Measurements from ENCODE around the gene GAMT.

GAMT gene

DNA sequence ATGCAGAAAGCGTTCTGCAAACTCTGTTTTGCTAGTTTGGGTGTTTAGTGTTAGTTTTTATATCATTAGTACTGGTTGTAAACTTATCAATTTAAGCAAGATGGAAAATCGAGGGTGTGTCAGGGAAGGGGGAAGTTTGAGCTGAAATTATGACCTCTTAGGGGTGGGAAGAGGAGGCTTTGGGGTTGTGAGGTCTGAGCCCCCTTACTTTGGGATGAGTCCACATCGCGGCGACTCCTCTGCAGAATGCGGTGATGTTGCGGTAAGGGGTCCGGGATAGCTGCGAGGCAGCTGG lies 18.4 kb downstream of the GAMT start:
- no peak for DNase-seq (ENCODE audit: low read depth)
- H3K4me3 ChIP-seq (ENCODE audit: low read depth, low read length) = no peak overlapping the region
- TF ChIP-seq, protein P1, sequence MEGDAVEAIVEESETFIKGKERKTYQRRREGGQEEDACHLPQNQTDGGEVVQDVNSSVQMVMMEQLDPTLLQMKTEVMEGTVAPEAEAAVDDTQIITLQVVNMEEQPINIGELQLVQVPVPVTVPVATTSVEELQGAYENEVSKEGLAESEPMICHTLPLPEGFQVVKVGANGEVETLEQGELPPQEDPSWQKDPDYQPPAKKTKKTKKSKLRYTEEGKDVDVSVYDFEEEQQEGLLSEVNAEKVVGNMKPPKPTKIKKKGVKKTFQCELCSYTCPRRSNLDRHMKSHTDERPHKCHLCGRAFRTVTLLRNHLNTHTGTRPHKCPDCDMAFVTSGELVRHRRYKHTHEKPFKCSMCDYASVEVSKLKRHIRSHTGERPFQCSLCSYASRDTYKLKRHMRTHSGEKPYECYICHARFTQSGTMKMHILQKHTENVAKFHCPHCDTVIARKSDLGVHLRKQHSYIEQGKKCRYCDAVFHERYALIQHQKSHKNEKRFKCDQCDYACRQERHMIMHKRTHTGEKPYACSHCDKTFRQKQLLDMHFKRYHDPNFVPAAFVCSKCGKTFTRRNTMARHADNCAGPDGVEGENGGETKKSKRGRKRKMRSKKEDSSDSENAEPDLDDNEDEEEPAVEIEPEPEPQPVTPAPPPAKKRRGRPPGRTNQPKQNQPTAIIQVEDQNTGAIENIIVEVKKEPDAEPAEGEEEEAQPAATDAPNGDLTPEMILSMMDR (conservative IDR thresholded peaks at IDR 0.05; ENCODE audit: low read depth, low read length) = no peak

DNA sequence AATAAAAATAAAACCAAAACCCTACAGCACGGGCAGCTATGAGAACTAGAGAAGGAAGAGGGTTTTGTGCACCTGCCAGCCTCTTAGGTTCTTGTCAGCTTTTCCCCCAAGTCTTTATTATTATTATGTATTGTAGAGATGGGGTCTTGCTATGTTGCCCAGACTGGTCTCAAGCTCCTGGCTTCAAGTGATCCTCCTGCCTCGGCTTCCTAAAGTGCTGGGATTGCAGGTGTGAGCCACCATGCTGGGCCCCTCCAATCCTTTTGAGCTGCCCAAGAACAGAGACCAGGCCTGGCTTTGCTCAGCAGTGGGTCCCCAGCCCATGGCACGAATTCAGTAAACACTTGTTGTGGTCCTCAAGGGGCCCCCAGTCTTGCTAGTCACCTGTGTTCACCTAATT lies 19.1 kb downstream of the GAMT start:
- H3K4me3 ChIP-seq (ENCODE audit: low read depth, low read length) = no peak overlapping the region
- TF ChIP-seq, protein P1 (conservative IDR thresholded peaks at IDR 0.05; ENCODE audit: low read depth, low read length) = no peak
- DNase-seq (ENCODE audit: low read depth) = no peak

- DNase-seq (ENCODE audit: low read depth) = no peak
- H3K4me3 ChIP-seq (ENCODE audit: low read depth, low read length) = no peak overlapping the region
- TF ChIP-seq, protein P1 (conservative IDR thresholded peaks at IDR 0.05; ENCODE audit: low read depth, low read length) = no peak
Observed at GRCh38 chr19:1379961-1380489, 21.3 kb downstream of the GAMT start.

GRCh38 chr19:1379126-1379905 lies 22.0 kb downstream of the GAMT start:
- TF ChIP-seq, protein P1 (conservative IDR thresholded peaks at IDR 0.05; ENCODE audit: low read depth, low read length) = no peak
- no peak overlapping the region for H3K4me3 ChIP-seq (ENCODE audit: low read depth, low read length)

GRCh38 chr19:1377965-1378785 lies 23.2 kb downstream of the GAMT start:
- TF ChIP-seq, protein P1 (conservative IDR thresholded peaks at IDR 0.05; ENCODE audit: low read depth, low read length) = peak; percentile 5
- no peak for DNase-seq (ENCODE audit: low read depth)

More at GRCh38 chr19:1379126-1379905, 22.0 kb downstream of the GAMT start:
- DNase-seq (ENCODE audit: low read depth) = no peak

GRCh38 chr19:1377176-1377964 lies 24.0 kb downstream of the GAMT start:
- TF ChIP-seq, protein P1 (conservative IDR thresholded peaks at IDR 0.05; ENCODE audit: low read depth, low read length) = no peak
- no peak for DNase-seq (ENCODE audit: low read depth)
- H3K4me3 ChIP-seq (ENCODE audit: low read depth, low read length) = no peak overlapping the region

More at GRCh38 chr19:1377965-1378785, 23.2 kb downstream of the GAMT start:
- no peak overlapping the region for H3K4me3 ChIP-seq (ENCODE audit: low read depth, low read length)

Data from choroid plexus epithelial cell (primary cell).